Natural killer cell (primary cell): ENCODE results near the gene TSPAN33. TPM values are rescaled to one million over a fixed set of nuclear protein-coding genes. Genes with fewer than 3 reads are reported as not detected.

Experiments used
- ATAC-seq, 3 donors: fragments of 150-1000 bp in 2 of 3; fragments of 200-7000 bp in 1 of 3; cut with Tn5 transposase; 1 replicate in 1 of 3; 2 replicates in 2 of 3; pipeline ENCODE4 v1.10.0; 2021; ENCODE audit warnings: mild to moderate bottlenecking in 2 of 3, moderate library complexity in 2 of 3
- DNase-seq, 2 donors: peaks; one replicate each; pipeline versions ENCODE4 v3.0.0 to v3.0.0-alpha.2; 2013 to 2021; ENCODE audit warnings: mixed read lengths in 1 of 2
- H3K27ac ChIP-seq: one replicate; pipeline ENCODE4 v1.5.1; 2013; ENCODE audit warnings: mild to moderate bottlenecking, low read length
- H3K27me3 ChIP-seq: one replicate; pipeline ENCODE4 v1.6.1; 2013; ENCODE audit warnings: low read length; ENCODE audit not compliant: control insufficient read depth, insufficient read depth
- H3K36me3 ChIP-seq: one replicate; pipeline ENCODE4 v1.6.1; 2013; ENCODE audit warnings: low read length; ENCODE audit not compliant: control insufficient read depth, insufficient read depth
- H3K4me1 ChIP-seq: one replicate; pipeline ENCODE4 v1.6.1; 2013; ENCODE audit warnings: low read length; ENCODE audit not compliant: control insufficient read depth, insufficient read depth
- H3K4me3 ChIP-seq: one replicate; pipeline ENCODE4 v1.5.1; 2013; ENCODE audit warnings: low read length
- H3K9me3 ChIP-seq: one replicate; pipeline ENCODE4 v1.6.1; 2013; ENCODE audit warnings: low read length; ENCODE audit not compliant: control insufficient read depth, insufficient read depth
- H3K27ac Mint-ChIP-seq, 2 donors: one replicate each; pipeline ENCODE4 v1.8.0; 2022; ENCODE audit warnings: mild to moderate bottlenecking in 2 of 2, mixed read lengths in 2 of 2, moderate library complexity in 1 of 2
- H3K27me3 Mint-ChIP-seq, 2 donors: one replicate each; pipeline ENCODE4 v1.8.0; 2022; ENCODE audit warnings: low read depth in 2 of 2, mixed read lengths in 2 of 2
- H3K36me3 Mint-ChIP-seq: one replicate; pipeline ENCODE4 v1.8.0; 2022; ENCODE audit warnings: mixed read lengths
- H3K4me1 Mint-ChIP-seq, 2 donors: one replicate each; pipeline ENCODE4 v1.8.0; 2022; ENCODE audit warnings: mixed read lengths in 2 of 2
- H3K4me3 Mint-ChIP-seq: one replicate; pipeline ENCODE4 v1.8.0; 2022; ENCODE audit warnings: mild to moderate bottlenecking, moderate library complexity, mixed read lengths
- H3K9me3 Mint-ChIP-seq, 2 donors: one replicate each; pipeline ENCODE4 v1.8.0; 2022; ENCODE audit warnings: mixed read lengths in 2 of 2
- CTCF ChIP-seq: fragments of 200-600 bp; IDR thresholded peaks from one replicate; pipeline ENCODE4 v1.8.0; 2022; ENCODE audit warnings: antibody characterized with exemption
- WGBS: methylation state at CpG from one replicate; pipeline ENCODE4 v1.1.7; 2013; ENCODE audit warnings: missing lambda C conversion rate; ENCODE audit not compliant: insufficient coverage; 5-methylcytosine and 5-hydroxymethylcytosine counted together
- intact Hi-C: fragments of 100-400 bp; cut with micrococcal nuclease; formaldehyde crosslinking; loops from one replicate; pipeline ENCODE4 v1.14.2; 2022
- total RNA-seq, 4 donors: library from RNA; stranded (reverse); fragments of 120-200 nt in 1 of 4; gene quantifications; one replicate each; pipeline versions ENCODE4 v1.2.3 to v1.2.4, GENCODE V29; 2013 to 2022

The TSPAN33 gene
- total RNA-seq, 3 donors from 2014 or later (not counting 1 experiment from before 2014, with no cell fraction given), result 4.0 to 7.2 (median 5.1) TPM

- no peak for DNase-seq
Measured at GRCh38 chr7:129149511-129149910, 5.0 kb downstream of the TSPAN33 start.

GRCh38 chr7:129150199-129150996 lies 5.9 kb downstream of the TSPAN33 start:
- ATAC-seq, result no peak
- Mint-ChIP-seq H3K4me1 (peaks cover 0 to under 1% of the 10 kb centered on the region in 2 donors), H3K9me3 (no peaks in the 10 kb centered on the region), H3K36me3 (no peaks in the 10 kb centered on the region), H3K27ac (no peak overlapping the region), H3K27me3 (peaks cover 0 to 15% of the 10 kb centered on the region in 2 donors), H3K4me3 (no peak overlapping the region)
- intact Hi-C loops, result no loop called here
- no peak for TF ChIP-seq CTCF
- no peaks in the 10 kb centered on the region for H3K9me3 ChIP-seq
- 66% methylated on average over 8 of the region's 8 CpGs for WGBS
- H3K27ac ChIP-seq, result no peak overlapping the region
- H3K4me1 ChIP-seq, result peaks cover 32% of the 10 kb centered on the region
- no peaks in the 10 kb centered on the region for H3K27me3 ChIP-seq
- DNase-seq, result no peak
- H3K36me3 ChIP-seq, result no peaks in the 10 kb centered on the region
- H3K4me3 ChIP-seq, result no peak overlapping the region

More at GRCh38 chr7:129149511-129149910, 5.0 kb downstream of the TSPAN33 start:
- H3K4me3 Mint-ChIP-seq, result no peak overlapping the region
- WGBS, result 62% methylated on average over 7 of the region's 8 CpGs
- no peak overlapping the region for H3K27ac Mint-ChIP-seq
- Histone ChIP-seq H3K27ac (no peak overlapping the region), H3K9me3 (no peaks in the 10 kb centered on the region), H3K27me3 (no peaks in the 10 kb centered on the region), H3K4me3 (no peak overlapping the region), H3K4me1 (peaks cover 36% of the 10 kb centered on the region), H3K36me3 (no peaks in the 10 kb centered on the region)
- H3K4me1 Mint-ChIP-seq, result peaks cover 0 to 5% of the 10 kb centered on the region in 2 donors
- H3K27me3 Mint-ChIP-seq, result peaks cover 0 to 18% of the 10 kb centered on the region in 2 donors
- no peaks in the 10 kb centered on the region for H3K9me3 Mint-ChIP-seq
- H3K36me3 Mint-ChIP-seq, result no peaks in the 10 kb centered on the region
- no peak for TF ChIP-seq CTCF
- no peak for ATAC-seq
- intact Hi-C loops, result no loop called here

GRCh38 chr7:129157651-129158050 lies 13.1 kb downstream of the TSPAN33 start:
- H3K4me1 Mint-ChIP-seq, result no peaks in the 10 kb centered on the region

More at GRCh38 chr7:129157651-129158050, 13.1 kb downstream of the TSPAN33 start:
- DNase-seq (no peak), ATAC-seq (no peak)
- Histone ChIP-seq H3K4me3 (no peak overlapping the region), H3K36me3 (no peaks in the 10 kb centered on the region), H3K4me1 (peaks cover 3% of the 10 kb centered on the region), H3K27me3 (no peaks in the 10 kb centered on the region), H3K9me3 (no peaks in the 10 kb centered on the region), H3K27ac (no peak overlapping the region)
- intact Hi-C loops, result no loop called here
- 92% methylated on average over 9 of the region's 9 CpGs for WGBS
- no peak for TF ChIP-seq CTCF
- no peak overlapping the region for H3K4me3 Mint-ChIP-seq
- no peaks in the 10 kb centered on the region for H3K36me3 Mint-ChIP-seq
- no peaks in the 10 kb centered on the region for H3K9me3 Mint-ChIP-seq
- H3K27ac Mint-ChIP-seq, result no peak overlapping the region
- peaks cover 0 to 3% of the 10 kb centered on the region in 2 donors for H3K27me3 Mint-ChIP-seq
